Type B pancreatic cell (in vitro differentiated cells): ENCODE data around the gene JAKMIP2. TPM values are rescaled to one million over a fixed set of nuclear protein-coding genes. Genes with fewer than 3 reads are reported as not detected.
A peak's percentile ranks its signal among the peaks of the same experiment; 100 is the strongest.

ENCODE experiments used
- DNase-seq: peaks from one replicate; pipeline ENCODE4 v3.0.0; 2021; ENCODE audit warnings: mixed read lengths; ENCODE audit not compliant: unreplicated experiment; ENCODE audit errors: extremely low spot score
- H3K27ac Mint-ChIP-seq: 2 replicates; pipeline ENCODE4 v1.8.0; 2021; ENCODE audit warnings: mild to moderate bottlenecking, mixed read lengths
- H3K27me3 Mint-ChIP-seq: 2 replicates; pipeline ENCODE4 v1.8.0; 2021; ENCODE audit warnings: mixed read lengths
- H3K36me3 Mint-ChIP-seq: 2 replicates; pipeline ENCODE4 v1.8.0; 2021; ENCODE audit warnings: mixed read lengths
- H3K4me1 Mint-ChIP-seq: one replicate; pipeline ENCODE4 v1.8.0; 2021; ENCODE audit warnings: mixed read lengths; ENCODE audit not compliant: unreplicated experiment
- H3K4me3 Mint-ChIP-seq: 2 replicates; pipeline ENCODE4 v1.8.0; 2021; ENCODE audit warnings: mild to moderate bottlenecking, mixed read lengths
- H3K9me3 Mint-ChIP-seq: 2 replicates; pipeline ENCODE4 v1.8.0; 2021; ENCODE audit warnings: mixed read lengths
- total RNA-seq: library from RNA; stranded (reverse); gene quantifications from 2 replicates; pipeline ENCODE4 v1.2.1, GENCODE V29; 2021; ENCODE audit warnings: low replicate concordance
- TF ChIP-seq, protein P1 (sequence below): fragments of 200-600 bp; sonication (generic); conservative IDR thresholded peaks from 2 replicates; pipeline ENCODE4 v1.5.0; 2021; ENCODE audit warnings: antibody characterized with exemption, mild to moderate bottlenecking

Gene JAKMIP2
- total RNA-seq, 1 donor from 2014 or later, result 13.8 TPM

DNA sequence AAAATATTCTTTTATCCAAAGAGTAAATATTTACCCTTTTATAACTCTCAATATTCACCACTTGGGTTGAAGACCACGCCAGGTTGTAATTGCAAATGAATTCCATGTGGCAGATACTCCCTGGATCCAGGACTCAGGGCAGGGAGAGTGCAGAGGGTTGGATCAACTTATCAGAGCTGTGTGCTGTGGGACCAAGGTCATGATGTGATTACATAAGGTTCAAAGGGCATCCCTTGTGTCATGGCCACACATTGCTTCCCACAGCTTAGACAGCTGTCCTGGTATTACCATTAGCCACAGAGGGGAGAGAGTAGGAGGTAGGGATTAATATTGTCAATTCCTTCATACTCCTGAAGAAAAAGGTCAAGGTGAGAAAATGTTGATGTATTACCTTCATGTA lies 133.9 kb downstream of the JAKMIP2 start:
- Mint-ChIP-seq H3K4me3 (no peak overlapping the region), H3K36me3 (peaks cover 7% of the 10 kb centered on the region), H3K4me1 (no peaks in the 10 kb centered on the region), H3K27ac (no peak overlapping the region), H3K27me3 (no peaks in the 10 kb centered on the region), H3K9me3 (no peaks in the 10 kb centered on the region)
- TF ChIP-seq, protein P1, sequence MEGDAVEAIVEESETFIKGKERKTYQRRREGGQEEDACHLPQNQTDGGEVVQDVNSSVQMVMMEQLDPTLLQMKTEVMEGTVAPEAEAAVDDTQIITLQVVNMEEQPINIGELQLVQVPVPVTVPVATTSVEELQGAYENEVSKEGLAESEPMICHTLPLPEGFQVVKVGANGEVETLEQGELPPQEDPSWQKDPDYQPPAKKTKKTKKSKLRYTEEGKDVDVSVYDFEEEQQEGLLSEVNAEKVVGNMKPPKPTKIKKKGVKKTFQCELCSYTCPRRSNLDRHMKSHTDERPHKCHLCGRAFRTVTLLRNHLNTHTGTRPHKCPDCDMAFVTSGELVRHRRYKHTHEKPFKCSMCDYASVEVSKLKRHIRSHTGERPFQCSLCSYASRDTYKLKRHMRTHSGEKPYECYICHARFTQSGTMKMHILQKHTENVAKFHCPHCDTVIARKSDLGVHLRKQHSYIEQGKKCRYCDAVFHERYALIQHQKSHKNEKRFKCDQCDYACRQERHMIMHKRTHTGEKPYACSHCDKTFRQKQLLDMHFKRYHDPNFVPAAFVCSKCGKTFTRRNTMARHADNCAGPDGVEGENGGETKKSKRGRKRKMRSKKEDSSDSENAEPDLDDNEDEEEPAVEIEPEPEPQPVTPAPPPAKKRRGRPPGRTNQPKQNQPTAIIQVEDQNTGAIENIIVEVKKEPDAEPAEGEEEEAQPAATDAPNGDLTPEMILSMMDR, result no peak
- DNase-seq, result no peak

DNA sequence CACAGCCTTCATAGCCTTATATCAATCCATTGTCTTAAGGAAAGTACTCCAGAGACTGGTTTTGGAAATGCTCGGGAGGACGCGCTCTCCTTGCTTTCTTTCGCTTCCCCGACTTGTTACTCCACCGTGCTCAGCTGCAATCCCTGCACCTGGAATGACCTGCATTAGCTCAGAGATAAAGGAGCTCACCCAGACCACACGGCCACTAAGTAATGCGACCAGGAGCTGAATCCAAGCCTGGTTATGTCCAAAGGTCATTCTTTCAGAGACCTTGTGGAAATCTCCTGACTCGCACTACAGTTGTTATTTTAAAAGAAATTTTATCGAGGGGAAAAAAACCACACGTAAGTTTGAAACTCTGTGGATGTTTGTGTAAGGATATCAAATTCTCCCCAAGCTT lies 137.3 kb downstream of the JAKMIP2 start:
- Mint-ChIP-seq H3K9me3 (no peaks in the 10 kb centered on the region), H3K36me3 (peaks cover 7% of the 10 kb centered on the region), H3K4me1 (no peaks in the 10 kb centered on the region), H3K4me3 (peak overlapping the region; percentile 21), H3K27me3 (no peaks in the 10 kb centered on the region), H3K27ac (no peak overlapping the region)
- TF ChIP-seq, protein P1, result no peak
- DNase-seq, result no peak

DNA sequence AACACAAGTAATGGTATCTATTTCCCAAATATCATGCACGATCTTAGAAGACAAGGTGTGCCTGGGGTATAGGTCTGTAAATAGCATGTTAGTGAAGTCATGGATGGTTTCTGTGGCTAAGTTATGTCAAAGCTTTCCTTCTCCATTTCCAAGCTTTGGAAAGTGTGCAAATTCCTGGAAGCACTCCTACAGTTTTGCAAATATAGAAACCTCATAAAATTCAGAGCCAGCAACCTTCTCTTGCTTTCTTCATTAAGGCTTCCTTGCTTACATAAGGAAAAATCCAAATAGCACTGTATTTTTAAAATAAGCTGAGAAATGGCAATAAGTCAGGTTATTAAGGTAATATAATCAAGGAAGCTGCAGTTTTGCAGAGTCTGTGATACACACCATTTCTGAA lies 138.1 kb downstream of the JAKMIP2 start:
- DNase-seq, result no peak
- H3K27me3 Mint-ChIP-seq, result no peaks in the 10 kb centered on the region
- H3K36me3 Mint-ChIP-seq, result peaks cover 7% of the 10 kb centered on the region
- H3K9me3 Mint-ChIP-seq, result no peaks in the 10 kb centered on the region
- no peak overlapping the region for H3K4me3 Mint-ChIP-seq
- TF ChIP-seq, protein P1, result no peak
- H3K4me1 Mint-ChIP-seq, result no peaks in the 10 kb centered on the region
- H3K27ac Mint-ChIP-seq, result no peak overlapping the region

DNA sequence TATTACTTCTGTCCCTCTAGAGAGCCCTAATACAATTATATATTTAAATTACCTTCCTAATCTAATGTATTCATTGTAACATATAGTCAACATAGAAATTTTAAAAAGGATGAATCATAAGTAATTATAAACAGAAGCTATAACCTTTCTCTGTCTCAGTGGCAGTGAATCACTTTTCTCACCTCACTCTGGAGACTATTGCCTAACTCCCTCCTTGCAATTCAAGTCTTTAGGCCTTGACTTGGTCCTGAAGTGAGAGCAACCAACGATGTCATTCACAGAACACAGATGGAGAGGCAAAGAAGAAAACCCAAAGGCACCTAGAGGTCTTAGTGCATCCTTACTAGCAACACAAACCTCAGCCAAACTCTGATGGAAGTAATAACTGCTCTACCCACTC lies 139.4 kb downstream of the JAKMIP2 start:
- Mint-ChIP-seq H3K4me3 (no peak overlapping the region), H3K9me3 (no peaks in the 10 kb centered on the region), H3K27ac (no peak overlapping the region), H3K4me1 (no peaks in the 10 kb centered on the region), H3K36me3 (peaks cover 7% of the 10 kb centered on the region), H3K27me3 (no peaks in the 10 kb centered on the region)
- DNase-seq, result no peak
- TF ChIP-seq, protein P1, result no peak

DNA sequence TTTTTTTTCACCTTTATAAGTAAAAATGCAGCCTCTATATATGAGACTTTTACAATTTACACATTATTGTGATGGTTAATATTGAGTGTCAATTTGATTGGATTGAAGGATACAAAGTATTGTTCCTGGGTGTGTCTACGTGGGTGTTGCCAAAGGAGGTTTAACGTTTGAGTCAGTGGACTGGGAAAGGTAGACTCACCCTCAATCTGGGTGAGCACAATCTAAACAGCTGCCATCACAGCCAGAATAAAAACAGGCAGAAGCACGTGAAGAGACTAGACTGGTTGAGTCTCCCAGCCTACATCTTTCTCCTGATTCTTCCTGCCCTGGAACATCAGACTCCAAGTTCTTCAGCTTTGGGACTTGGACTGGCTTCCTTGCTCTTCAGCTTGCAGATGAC lies 139.9 kb downstream of the JAKMIP2 start:
- no peak for DNase-seq
- peaks cover 9% of the 10 kb centered on the region for H3K36me3 Mint-ChIP-seq
- H3K4me1 Mint-ChIP-seq, result no peaks in the 10 kb centered on the region
- TF ChIP-seq, protein P1, result no peak
- no peaks in the 10 kb centered on the region for H3K9me3 Mint-ChIP-seq
- no peak overlapping the region for H3K4me3 Mint-ChIP-seq
- H3K27ac Mint-ChIP-seq, result no peak overlapping the region
- no peaks in the 10 kb centered on the region for H3K27me3 Mint-ChIP-seq

DNA sequence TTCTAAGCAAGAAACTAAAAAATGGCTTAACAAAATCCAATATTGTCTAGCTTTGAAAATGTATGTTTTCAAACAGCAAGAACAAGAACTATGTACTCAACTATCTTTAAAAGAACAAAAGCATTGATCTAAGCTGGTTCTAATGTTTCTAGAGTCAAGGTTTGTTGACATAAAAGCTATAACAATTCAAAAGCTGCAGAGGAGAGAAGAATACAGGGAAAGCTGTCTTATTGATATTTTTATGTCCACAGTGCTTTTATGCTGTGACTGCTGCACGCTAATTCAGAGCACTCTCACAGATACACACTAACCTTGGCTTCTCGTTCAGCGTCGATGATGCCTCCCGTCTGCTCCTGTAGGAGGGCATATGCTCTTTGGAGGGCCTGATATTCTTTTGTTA lies 143.2 kb downstream of the JAKMIP2 start:
- Mint-ChIP-seq H3K27ac (no peak overlapping the region), H3K36me3 (peaks cover 14% of the 10 kb centered on the region), H3K4me1 (no peaks in the 10 kb centered on the region), H3K27me3 (no peaks in the 10 kb centered on the region), H3K9me3 (no peaks in the 10 kb centered on the region), H3K4me3 (no peak overlapping the region)
- no peak for DNase-seq
- TF ChIP-seq, protein P1, result no peak
